NAMALWA (cell line): Measurements from ENCODE around the gene CAP2.
"Not testable (repeated sequence)": the region's sequence is repeated elsewhere in the genome, so short reads cannot be mapped to it uniquely, and the experiment has no call there.

Experiments
- DNase-seq: peaks from one replicate; pipeline ENCODE4 v3.0.0-alpha.2; 2015; ENCODE audit warnings: low spot score

Gene CAP2

GRCh38 chr6:17397764-17398194, 4.4 kb downstream of the CAP2 start:
- DNase-seq: no peak

- DNase-seq: not testable (repeated sequence)
Observed at GRCh38 chr6:17405181-17405943, 12.0 kb downstream of the CAP2 start.

- DNase-seq: no peak
Observed at GRCh38 chr6:17405944-17406245, 12.5 kb downstream of the CAP2 start.

- no peak for DNase-seq
Observed at GRCh38 chr6:17408081-17408480, 14.7 kb downstream of the CAP2 start.

DNA sequence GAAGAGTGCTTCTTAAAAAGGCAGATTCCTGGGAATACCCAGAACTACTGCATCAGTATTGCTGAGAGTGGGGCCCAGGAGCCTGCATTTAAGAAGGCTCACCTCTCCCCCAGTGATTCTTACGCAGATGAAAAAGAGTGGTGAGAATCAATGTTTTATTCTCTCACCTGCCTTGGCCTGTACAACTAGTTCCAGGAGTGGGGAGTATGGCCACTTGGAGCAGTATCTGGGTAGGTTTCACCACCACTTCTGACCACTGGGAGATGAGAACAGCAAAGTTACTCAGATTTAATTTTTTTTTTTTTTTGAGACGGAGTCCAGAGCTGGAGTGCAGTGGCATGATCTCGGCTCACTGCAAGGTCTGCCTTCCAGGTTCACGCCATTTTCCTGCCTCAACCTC, 16.9 kb downstream of the CAP2 start:
- DNase-seq: no peak

GRCh38 chr6:17413313-17413750, 19.9 kb downstream of the CAP2 start:
- DNase-seq: no peak

GRCh38 chr6:17414395-17414794, 21.0 kb downstream of the CAP2 start:
- not testable (repeated sequence) for DNase-seq

- DNase-seq: no peak
Observed at GRCh38 chr6:17415321-17415720, 21.9 kb downstream of the CAP2 start.

DNA sequence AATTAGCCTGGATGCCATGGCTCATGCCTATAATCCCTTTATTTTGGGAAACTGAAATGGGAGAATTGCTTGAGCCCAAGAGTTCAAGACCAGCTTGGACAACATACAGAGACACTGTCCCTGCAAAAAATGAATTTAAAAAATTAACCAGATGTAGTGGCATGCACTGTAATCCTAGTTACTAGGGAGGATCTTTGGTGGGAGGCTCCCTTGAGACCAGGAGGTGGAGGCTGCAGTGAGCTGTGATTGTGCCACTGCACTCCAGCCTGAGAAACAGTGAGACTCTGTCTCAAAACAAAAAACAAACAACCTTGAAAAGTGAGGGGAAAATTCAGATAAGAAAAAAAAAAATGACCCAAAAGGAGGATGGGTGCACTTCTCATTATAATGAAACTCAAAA, 23.4 kb downstream of the CAP2 start:
- DNase-seq: no peak

- DNase-seq: no peak
Observed at GRCh38 chr6:17417817-17418216, 24.4 kb downstream of the CAP2 start.

DNA sequence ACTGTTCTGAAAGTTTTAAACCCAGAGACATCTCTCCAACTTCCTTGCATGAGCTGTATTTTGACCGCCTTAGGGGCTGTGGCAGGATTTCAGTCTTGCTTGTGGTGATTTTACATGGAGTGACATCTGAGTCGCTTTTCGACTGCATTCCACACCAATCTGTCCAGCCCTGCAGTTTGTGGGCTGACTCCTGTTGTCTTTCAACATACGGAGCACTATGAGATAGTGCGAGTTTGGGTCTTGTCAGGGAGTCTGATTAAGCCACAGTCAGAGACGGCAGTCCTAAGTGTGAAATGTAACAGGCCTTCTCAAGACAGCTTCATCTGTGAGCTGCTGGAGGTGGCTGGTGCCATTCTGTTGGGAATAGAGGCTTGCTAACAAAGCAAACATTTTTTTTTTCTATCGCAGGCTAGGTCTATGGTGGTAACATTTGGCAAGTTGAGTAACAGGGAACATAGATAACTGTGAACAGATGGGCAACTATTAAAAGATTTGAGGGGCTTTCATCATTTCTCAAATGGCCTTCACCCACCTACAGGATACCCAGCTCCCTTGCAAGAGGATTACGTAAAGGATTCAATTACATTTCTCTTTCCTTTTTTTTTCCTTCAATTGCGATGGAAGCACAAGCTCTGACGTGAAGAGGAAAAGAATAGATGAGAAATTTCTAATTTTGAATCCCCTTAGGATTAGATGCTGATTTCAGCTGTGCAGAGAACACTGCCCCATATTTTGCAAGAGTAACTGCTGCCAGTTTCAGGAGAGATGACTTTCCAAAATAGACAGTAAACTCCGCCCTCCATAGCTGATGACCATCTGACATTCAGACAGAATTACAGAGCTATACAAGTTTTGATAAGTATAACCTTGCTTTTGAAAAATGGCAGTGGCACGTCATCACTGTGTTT, 25.1 kb downstream of the CAP2 start:
- no peak for DNase-seq

DNA sequence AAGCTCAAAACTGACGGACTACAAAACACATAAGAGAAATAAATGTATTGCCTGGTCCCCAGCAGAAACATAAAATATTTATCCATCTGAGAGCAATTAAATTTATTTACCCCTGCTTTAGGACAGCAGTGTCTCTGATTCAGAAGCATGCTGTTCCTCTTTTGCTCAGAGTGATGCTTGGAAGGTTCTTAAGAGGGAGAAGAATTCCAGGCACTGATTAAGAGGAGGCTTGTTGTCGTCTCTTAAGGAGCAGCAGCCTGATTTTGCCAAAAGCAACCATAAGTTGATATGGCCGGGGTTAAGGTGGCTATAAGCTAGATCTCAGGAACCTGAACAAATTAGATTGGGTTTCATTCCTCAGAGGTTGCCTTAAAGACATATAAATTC, 25.8 kb downstream of the CAP2 start:
- no peak for DNase-seq

- DNase-seq: no peak
Observed at GRCh38 chr6:17420368-17420767, 27.0 kb downstream of the CAP2 start.

GRCh38 chr6:17421406-17421805, 28.0 kb downstream of the CAP2 start:
- no peak for DNase-seq

GRCh38 chr6:17423026-17423425, 29.6 kb downstream of the CAP2 start:
- DNase-seq: no peak

- no peak for DNase-seq
Observed at GRCh38 chr6:17427062-17427461, 33.7 kb downstream of the CAP2 start.

GRCh38 chr6:17427617-17428016, 34.2 kb downstream of the CAP2 start:
- DNase-seq: no peak

DNA sequence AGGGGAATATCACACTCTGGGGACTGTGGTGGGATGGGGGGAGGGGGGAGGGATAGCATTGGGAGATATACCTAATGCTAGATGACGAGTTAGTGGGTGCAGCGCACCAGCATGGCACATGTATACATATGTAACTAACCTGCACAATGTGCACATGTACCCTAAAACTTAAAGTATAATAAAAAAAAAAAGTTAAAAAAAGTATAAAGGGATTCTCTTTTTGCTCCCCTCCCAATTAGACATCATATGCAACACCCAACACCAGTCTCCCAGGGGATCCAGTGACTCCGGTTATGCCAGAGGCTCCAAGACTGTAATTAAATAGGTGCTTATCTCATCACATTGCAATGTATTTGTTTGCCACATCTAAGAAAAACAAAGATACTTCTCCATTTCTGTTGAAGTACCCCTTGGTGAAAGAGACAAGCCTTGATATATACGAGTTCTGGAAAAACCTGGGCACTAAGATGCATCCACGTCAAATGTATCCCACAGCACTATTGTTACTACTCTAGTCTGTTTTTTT, 35.3 kb downstream of the CAP2 start:
- DNase-seq: not testable (repeated sequence)

GRCh38 chr6:17429383-17430061, 36.1 kb downstream of the CAP2 start:
- no peak for DNase-seq

DNA sequence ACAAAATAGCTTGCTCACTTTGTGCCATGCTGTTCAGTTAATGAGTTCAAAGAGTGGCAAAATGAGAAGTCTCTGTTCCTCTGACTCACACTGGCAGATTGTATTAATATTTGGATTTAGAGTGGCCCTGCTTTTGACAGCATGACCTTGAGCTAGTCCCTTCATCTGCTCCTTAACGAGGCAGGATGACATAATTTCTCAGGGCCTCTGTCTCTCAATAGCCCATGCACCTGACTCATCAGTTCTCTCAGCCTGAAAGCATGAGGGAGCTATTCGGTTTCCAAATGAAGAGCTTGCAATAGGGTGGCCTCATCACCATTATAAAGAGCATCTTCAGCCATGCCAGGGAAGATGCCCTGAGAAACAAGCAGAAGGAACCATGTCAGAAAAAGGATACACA, 38.2 kb downstream of the CAP2 start:
- no peak for DNase-seq

GRCh38 chr6:17432356-17432755, 39.0 kb downstream of the CAP2 start:
- no peak for DNase-seq

GRCh38 chr6:17439243-17439993, 46.0 kb downstream of the CAP2 start:
- no peak for DNase-seq
